ENCODE data around the gene PLEKHG3. TPM values are rescaled to one million over a fixed set of nuclear protein-coding genes. Genes with fewer than 3 reads are reported as not detected.

The PLEKHG3 gene
- total and polyA plus RNA-seq, 2 of the 13 experiments (the other 11 are each of a cell fraction or from before 2014, with no cell fraction given), result 7.1 to 9.8 TPM

- DNase-seq (ENCODE audit: low spot score) (no peak), ATAC-seq (no peak), FAIRE-seq (no peak)
- CTCF ChIA-PET (ENCODE audit: low intra/inter-chr PET ratio, low total read pairs), result no interaction called here
- no peak for TF ChIP-seq ZNF292 (CRISPR knock-in tag; IDR thresholded peaks at IDR 0.05; ENCODE audit: borderline replicate concordance, low read depth)
- no peak for TF ChIP-seq HIC2 (CRISPR knock-in tag; IDR thresholded peaks at IDR 0.05; ENCODE audit: low read depth)
- no peak for TF ChIP-seq ARHGAP35 (CRISPR knock-in tag; IDR thresholded peaks at IDR 0.05; ENCODE audit: borderline replicate concordance)
- TF ChIP-seq SMAD1 (CRISPR knock-in tag; IDR thresholded peaks at IDR 0.05; ENCODE audit: borderline replicate concordance, low read depth), result no peak
- no peak for TF ChIP-seq MYPOP (CRISPR knock-in tag; IDR thresholded peaks at IDR 0.05)
- TF ChIP-seq FUBP1 (CRISPR knock-in tag; IDR thresholded peaks at IDR 0.05; ENCODE audit: borderline replicate concordance), result no peak
- no peak for TF ChIP-seq ZNF263 (CRISPR knock-in tag; IDR thresholded peaks at IDR 0.05)
- no peak for TF ChIP-seq REL (CRISPR knock-in tag; conservative IDR thresholded peaks at IDR 0.05)
- TF ChIP-seq SIX1 (CRISPR knock-in tag; IDR thresholded peaks at IDR 0.05; ENCODE audit: borderline replicate concordance), result no peak
- no peak for TF ChIP-seq FOXK2 (IDR thresholded peaks at IDR 0.05)
- no peak for TF ChIP-seq SIX4 (CRISPR knock-in tag; IDR thresholded peaks at IDR 0.05)
- TF ChIP-seq KLF16 (CRISPR knock-in tag; IDR thresholded peaks at IDR 0.05), result no peak
- TF ChIP-seq ZNF160 (CRISPR knock-in tag; IDR thresholded peaks at IDR 0.05), result no peak
- TF ChIP-seq NFIC (IDR thresholded peaks at IDR 0.05; ENCODE audit: low read length), result no peak
- in situ Hi-C loops (cut with HindIII; ENCODE audit: extremely low pct_ligation_motif_present, low pct_unique_long_range_greater_than_20kb), result no loop called here
- no peak overlapping the region for H2AFZ ChIP-seq (ENCODE audit: low read length)
- 93% methylated on average over 11 of the region's 14 CpGs for WGBS (ENCODE audit: low lambda C conversion rate)
- no peaks in the 10 kb centered on the region for H3K27me3 ChIP-seq (ENCODE audit: control insufficient read depth in 1 of 2, insufficient read depth in 2 of 2, low read length in 2 of 2)
- peaks cover 10 to 14% of the 10 kb centered on the region in 2 experiments; a peak in 3 of 5 replicates for H3K36me3 ChIP-seq (replicated peaks in 1 of 2; ENCODE audit: control insufficient read depth in 1 of 2, insufficient read depth in 2 of 2, low read length in 2 of 2)
- H3K4me1 ChIP-seq (ENCODE audit: insufficient read depth, low read length), result peaks cover 18% of the 10 kb centered on the region
- H3K4me2 ChIP-seq (ENCODE audit: low read depth, low read length), result no peak overlapping the region
- H4K20me1 ChIP-seq (ENCODE audit: insufficient read depth, low read length), result no peaks in the 10 kb centered on the region
- intact Hi-C loops (cut with micrococcal nuclease; ENCODE audit: unreplicated experiment), result no loop called here
- no peak overlapping the region for H3K4me3 ChIP-seq (replicated peaks in 1 of 3; ENCODE audit: insufficient read depth in 1 of 3, low read depth in 2 of 3, low read length in 3 of 3)
- no peak overlapping the region for H3K9ac ChIP-seq (ENCODE audit: insufficient read depth, low read depth, low read length)
- H3K9me3 ChIP-seq (ENCODE audit: low read length), result no peaks in the 10 kb centered on the region
- POLR2A ChIA-PET, result no interaction called here
- H3K27ac ChIP-seq (ENCODE audit: extremely low read length, insufficient read depth, low read length), result no peak overlapping the region
- BruUV-seq (replicated peaks), result no TSS peak
- H3K79me2 ChIP-seq (ENCODE audit: insufficient read depth, low read length), result no peaks in the 10 kb centered on the region
Measured at GRCh38 chr14:64732536-64733120, 28.4 kb downstream of the PLEKHG3 start.
